H1 (cell line): Measurements from ENCODE around the gene NOL9. TPM values are rescaled to one million over a fixed set of nuclear protein-coding genes. Genes with fewer than 3 reads are reported as not detected.

Experiments
- BCL11A ChIP-seq, 2 experiments: IDR thresholded peaks; one replicate each; pipeline ENCODE4 v1.6.1; 2011; ENCODE audit warnings: low read depth in 2 of 2, low read length in 2 of 2, mild to moderate bottlenecking in 2 of 2
- CHD2 ChIP-seq: IDR thresholded peaks from 2 replicates; pipeline ENCODE4 v1.6.1; 2012; ENCODE audit warnings: low read length, improper control_type of control experiment
- CREB1 ChIP-seq: IDR thresholded peaks from 2 replicates; pipeline ENCODE4 v1.6.1; 2012; ENCODE audit warnings: inconsistent platforms
- CTBP2 ChIP-seq: IDR thresholded peaks from 2 replicates; pipeline ENCODE4 v1.7.0; 2011; ENCODE audit warnings: borderline replicate concordance, mild to moderate bottlenecking, moderate library complexity, mixed read lengths, low read length; ENCODE audit not compliant: insufficient read depth, insufficient read length
- FOSL1 ChIP-seq: IDR thresholded peaks from 2 replicates; pipeline ENCODE4 v1.6.1; 2011; ENCODE audit warnings: mild to moderate bottlenecking, low read depth, low read length, moderate library complexity; ENCODE audit not compliant: insufficient read depth
- GTF2F1 ChIP-seq: IDR thresholded peaks from 2 replicates; pipeline ENCODE4 v1.6.1; 2012; ENCODE audit warnings: low read depth, low read length, improper control_type of control experiment, borderline replicate concordance
- NRF1 ChIP-seq: IDR thresholded peaks from 2 replicates; pipeline ENCODE4 v1.6.1; 2011; ENCODE audit warnings: mild to moderate bottlenecking, low read depth, low read length, improper control_type of control experiment
- RAD21 ChIP-seq, 2 experiments: IDR thresholded peaks in 1 of 2; conservative IDR thresholded peaks in 1 of 2; 2 replicates each; pipeline ENCODE4 v1.6.1; 2011; ENCODE audit warnings: low read depth in 2 of 2, low read length in 2 of 2, improper control_type of control experiment in 1 of 2, inconsistent platforms in 1 of 2, mild to moderate bottlenecking in 1 of 2, moderate library complexity in 1 of 2
- SIN3A ChIP-seq, 2 experiments: IDR thresholded peaks in 1 of 2; conservative IDR thresholded peaks in 1 of 2; 2 replicates each; pipeline ENCODE4 v1.6.1; 2011 to 2012; ENCODE audit warnings: low read length in 2 of 2, improper control_type of control experiment in 1 of 2, low read depth in 1 of 2, mild to moderate bottlenecking in 1 of 2
- polyA plus RNA-seq, 7 experiments: library from polyadenylated mRNA; depleted of rRNA in 3 of 7; stranded (reverse) in 5 of 7; unstranded in 2 of 7; fragments of >200 nt in 5 of 7; fragments of 200-250 nt in 2 of 7; gene quantifications; 1 replicate in 5 of 7; 2 replicates in 1 of 7; 4 replicates in 1 of 7; pipeline versions ENCODE4 v1.2.1 to v1.2.3, GENCODE V29; 2011 to 2013; ENCODE audit warnings: missing spikeins in 2 of 7, mixed read lengths in 2 of 7
- total RNA-seq: library from RNA; stranded (reverse); fragmentation: NEBNext Ultra II Directional; extraction: Animal tissue kit (Norgen Biotek cat#: 25700); gene quantifications from 2 replicates; pipeline ENCODE4 v1.2.1, GENCODE V29; 2021
- TF ChIP-seq, protein P1 (sequence below): fragments of 300-600 bp; sonication (generic); IDR thresholded peaks from 2 replicates; pipeline ENCODE4 v1.7.1; 2012; ENCODE audit warnings: low read length, moderate library complexity, mild to moderate bottlenecking, inconsistent platforms; ENCODE audit not compliant: insufficient replicate concordance
- TF ChIP-seq, protein P2 (sequence below): IDR thresholded peaks from 2 replicates; pipeline ENCODE4 v1.6.1; 2012; ENCODE audit warnings: inconsistent platforms

NOL9 gene
- total and polyA plus RNA-seq, 2 of the 8 experiments (the other 6 are each of a cell fraction or from before 2014, with no cell fraction given), result 17.1 to 38.1 TPM

DNA sequence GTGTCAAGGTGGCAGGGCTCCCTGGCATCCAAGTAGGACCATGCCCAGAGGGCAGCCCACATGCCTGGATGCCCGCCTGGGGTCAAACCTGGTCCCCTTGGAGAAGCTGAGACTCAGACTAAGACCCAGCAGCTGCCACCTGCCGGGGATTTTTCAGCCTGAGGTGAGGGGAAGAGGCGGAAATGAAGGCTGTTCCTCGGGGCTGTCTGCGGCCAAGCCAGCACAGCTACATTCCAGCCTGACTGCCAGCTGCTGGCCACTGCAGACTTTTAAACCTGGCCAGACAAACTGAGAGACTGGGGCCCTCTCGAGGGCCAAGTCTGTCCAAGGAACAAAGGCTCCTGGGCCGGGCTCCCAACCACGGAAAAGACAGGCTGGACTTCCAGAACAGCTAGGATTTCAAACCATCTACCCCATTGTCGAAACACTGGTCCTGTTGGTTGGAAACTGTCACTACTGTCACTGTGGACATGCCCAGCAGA is 41.0 kb downstream of the NOL9 start (continued):
- TF ChIP-seq, protein P1, sequence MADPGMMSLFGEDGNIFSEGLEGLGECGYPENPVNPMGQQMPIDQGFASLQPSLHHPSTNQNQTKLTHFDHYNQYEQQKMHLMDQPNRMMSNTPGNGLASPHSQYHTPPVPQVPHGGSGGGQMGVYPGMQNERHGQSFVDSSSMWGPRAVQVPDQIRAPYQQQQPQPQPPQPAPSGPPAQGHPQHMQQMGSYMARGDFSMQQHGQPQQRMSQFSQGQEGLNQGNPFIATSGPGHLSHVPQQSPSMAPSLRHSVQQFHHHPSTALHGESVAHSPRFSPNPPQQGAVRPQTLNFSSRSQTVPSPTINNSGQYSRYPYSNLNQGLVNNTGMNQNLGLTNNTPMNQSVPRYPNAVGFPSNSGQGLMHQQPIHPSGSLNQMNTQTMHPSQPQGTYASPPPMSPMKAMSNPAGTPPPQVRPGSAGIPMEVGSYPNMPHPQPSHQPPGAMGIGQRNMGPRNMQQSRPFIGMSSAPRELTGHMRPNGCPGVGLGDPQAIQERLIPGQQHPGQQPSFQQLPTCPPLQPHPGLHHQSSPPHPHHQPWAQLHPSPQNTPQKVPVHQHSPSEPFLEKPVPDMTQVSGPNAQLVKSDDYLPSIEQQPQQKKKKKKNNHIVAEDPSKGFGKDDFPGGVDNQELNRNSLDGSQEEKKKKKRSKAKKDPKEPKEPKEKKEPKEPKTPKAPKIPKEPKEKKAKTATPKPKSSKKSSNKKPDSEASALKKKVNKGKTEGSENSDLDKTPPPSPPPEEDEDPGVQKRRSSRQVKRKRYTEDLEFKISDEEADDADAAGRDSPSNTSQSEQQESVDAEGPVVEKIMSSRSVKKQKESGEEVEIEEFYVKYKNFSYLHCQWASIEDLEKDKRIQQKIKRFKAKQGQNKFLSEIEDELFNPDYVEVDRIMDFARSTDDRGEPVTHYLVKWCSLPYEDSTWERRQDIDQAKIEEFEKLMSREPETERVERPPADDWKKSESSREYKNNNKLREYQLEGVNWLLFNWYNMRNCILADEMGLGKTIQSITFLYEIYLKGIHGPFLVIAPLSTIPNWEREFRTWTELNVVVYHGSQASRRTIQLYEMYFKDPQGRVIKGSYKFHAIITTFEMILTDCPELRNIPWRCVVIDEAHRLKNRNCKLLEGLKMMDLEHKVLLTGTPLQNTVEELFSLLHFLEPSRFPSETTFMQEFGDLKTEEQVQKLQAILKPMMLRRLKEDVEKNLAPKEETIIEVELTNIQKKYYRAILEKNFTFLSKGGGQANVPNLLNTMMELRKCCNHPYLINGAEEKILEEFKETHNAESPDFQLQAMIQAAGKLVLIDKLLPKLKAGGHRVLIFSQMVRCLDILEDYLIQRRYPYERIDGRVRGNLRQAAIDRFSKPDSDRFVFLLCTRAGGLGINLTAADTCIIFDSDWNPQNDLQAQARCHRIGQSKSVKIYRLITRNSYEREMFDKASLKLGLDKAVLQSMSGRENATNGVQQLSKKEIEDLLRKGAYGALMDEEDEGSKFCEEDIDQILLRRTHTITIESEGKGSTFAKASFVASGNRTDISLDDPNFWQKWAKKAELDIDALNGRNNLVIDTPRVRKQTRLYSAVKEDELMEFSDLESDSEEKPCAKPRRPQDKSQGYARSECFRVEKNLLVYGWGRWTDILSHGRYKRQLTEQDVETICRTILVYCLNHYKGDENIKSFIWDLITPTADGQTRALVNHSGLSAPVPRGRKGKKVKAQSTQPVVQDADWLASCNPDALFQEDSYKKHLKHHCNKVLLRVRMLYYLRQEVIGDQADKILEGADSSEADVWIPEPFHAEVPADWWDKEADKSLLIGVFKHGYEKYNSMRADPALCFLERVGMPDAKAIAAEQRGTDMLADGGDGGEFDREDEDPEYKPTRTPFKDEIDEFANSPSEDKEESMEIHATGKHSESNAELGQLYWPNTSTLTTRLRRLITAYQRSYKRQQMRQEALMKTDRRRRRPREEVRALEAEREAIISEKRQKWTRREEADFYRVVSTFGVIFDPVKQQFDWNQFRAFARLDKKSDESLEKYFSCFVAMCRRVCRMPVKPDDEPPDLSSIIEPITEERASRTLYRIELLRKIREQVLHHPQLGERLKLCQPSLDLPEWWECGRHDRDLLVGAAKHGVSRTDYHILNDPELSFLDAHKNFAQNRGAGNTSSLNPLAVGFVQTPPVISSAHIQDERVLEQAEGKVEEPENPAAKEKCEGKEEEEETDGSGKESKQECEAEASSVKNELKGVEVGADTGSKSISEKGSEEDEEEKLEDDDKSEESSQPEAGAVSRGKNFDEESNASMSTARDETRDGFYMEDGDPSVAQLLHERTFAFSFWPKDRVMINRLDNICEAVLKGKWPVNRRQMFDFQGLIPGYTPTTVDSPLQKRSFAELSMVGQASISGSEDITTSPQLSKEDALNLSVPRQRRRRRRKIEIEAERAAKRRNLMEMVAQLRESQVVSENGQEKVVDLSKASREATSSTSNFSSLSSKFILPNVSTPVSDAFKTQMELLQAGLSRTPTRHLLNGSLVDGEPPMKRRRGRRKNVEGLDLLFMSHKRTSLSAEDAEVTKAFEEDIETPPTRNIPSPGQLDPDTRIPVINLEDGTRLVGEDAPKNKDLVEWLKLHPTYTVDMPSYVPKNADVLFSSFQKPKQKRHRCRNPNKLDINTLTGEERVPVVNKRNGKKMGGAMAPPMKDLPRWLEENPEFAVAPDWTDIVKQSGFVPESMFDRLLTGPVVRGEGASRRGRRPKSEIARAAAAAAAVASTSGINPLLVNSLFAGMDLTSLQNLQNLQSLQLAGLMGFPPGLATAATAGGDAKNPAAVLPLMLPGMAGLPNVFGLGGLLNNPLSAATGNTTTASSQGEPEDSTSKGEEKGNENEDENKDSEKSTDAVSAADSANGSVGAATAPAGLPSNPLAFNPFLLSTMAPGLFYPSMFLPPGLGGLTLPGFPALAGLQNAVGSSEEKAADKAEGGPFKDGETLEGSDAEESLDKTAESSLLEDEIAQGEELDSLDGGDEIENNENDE, result no peak
- TF ChIP-seq CREB1 (no peak), GTF2F1 (no peak), SIN3A (conservative IDR thresholded peaks at IDR 0.05 in 1 of 2, IDR thresholded peaks at IDR 0.05 in 1 of 2; ENCODE audit: low read depth in 1 of 2, low read length in 2 of 2) (no peak), NRF1 (no peak), CTBP2 (no peak), BCL11A (IDR thresholded peaks at IDR 0.05; ENCODE audit: low read depth in 2 of 2, low read length in 2 of 2) (no peak), FOSL1 (no peak), RAD21 (IDR thresholded peaks at IDR 0.05 in 1 of 2, conservative IDR thresholded peaks at IDR 0.05 in 1 of 2; ENCODE audit: low read depth in 2 of 2, low read length in 2 of 2) (no peak), CHD2 (no peak)
- TF ChIP-seq, protein P2, sequence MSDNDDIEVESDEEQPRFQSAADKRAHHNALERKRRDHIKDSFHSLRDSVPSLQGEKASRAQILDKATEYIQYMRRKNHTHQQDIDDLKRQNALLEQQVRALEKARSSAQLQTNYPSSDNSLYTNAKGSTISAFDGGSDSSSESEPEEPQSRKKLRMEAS, result no peak
